ENCODE measurements around the gene PHRF1.

- no peak for TF ChIP-seq CTCF (IDR thresholded peaks at IDR 0.05)
- no peak for TF ChIP-seq POLR2A (IDR thresholded peaks at IDR 0.05)
Measured at GRCh38 chr11:641806-642370, 65.6 kb downstream of the PHRF1 start.

All from prostate gland (tissue), 2 donors.